Measurements from ENCODE around the gene CLDN19.

- TF ChIP-seq CTCF (IDR thresholded peaks at IDR 0.05) (peak; percentile 35 to 65 (median 56)), POLR2A (IDR thresholded peaks at IDR 0.05) (no peak)
These were observed 37.8 kb upstream of the CLDN19 start for GRCh38 chr1:42777852-42778251.

Measured in heart left ventricle (tissue), 13 donors.